ENCODE results near the gene KCTD19.

DNA sequence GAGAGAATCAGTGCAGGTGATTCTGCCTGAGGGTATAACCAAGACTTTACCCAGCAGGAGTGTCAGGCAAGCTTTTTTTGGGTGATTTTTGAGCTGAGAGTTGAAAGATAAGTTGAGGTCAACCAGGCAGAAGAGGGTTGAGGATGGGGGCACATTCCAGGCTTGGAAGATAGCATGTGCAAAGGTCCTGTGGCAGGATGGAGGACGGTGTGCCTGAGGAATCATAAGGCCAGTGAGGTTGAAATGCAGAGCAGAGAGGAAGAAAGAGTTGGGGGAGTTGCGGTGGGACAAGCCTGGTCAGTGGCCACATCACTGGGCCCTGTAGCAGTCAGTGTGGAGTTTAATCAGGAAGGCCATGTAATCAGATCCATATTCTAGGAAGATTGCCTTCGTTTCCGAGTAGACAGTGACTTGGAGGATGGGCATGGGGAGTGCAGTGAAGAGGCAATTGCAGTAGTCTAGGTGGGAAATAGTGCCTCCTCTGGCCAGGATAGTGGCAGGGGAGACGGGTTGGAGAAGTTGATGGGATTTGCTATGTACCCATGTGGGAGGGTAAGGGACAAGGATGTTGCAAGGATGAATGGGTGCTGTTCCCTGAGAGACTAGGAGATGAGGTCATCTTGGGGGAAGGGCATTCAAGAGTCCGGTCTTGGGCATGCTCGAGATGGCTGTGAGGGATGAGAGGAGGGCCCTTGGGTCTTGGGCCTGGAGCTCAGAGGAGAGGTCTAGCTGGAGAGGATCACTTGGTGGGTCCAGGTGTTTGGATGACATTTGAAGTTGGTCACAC lies 43.3 kb downstream of the KCTD19 start:
- TF ChIP-seq POLR2A (IDR thresholded peaks at IDR 0.05) (no peak), POLR2AphosphoS5 (IDR thresholded peaks at IDR 0.05) (no peak)
- TF ChIP-seq, protein P1, sequence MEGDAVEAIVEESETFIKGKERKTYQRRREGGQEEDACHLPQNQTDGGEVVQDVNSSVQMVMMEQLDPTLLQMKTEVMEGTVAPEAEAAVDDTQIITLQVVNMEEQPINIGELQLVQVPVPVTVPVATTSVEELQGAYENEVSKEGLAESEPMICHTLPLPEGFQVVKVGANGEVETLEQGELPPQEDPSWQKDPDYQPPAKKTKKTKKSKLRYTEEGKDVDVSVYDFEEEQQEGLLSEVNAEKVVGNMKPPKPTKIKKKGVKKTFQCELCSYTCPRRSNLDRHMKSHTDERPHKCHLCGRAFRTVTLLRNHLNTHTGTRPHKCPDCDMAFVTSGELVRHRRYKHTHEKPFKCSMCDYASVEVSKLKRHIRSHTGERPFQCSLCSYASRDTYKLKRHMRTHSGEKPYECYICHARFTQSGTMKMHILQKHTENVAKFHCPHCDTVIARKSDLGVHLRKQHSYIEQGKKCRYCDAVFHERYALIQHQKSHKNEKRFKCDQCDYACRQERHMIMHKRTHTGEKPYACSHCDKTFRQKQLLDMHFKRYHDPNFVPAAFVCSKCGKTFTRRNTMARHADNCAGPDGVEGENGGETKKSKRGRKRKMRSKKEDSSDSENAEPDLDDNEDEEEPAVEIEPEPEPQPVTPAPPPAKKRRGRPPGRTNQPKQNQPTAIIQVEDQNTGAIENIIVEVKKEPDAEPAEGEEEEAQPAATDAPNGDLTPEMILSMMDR (IDR thresholded peaks at IDR 0.05), result no peak

Measured in prostate gland (tissue), 2 donors.